CD4-positive, alpha-beta T cell treated with Interleukin-17A for 1 hour (primary cell): ENCODE data around the gene SMIM10L2A.
A peak's percentile ranks its signal among the peaks of the same experiment; 100 is the strongest.
"Not testable (repeated sequence)": the region's sequence is repeated elsewhere in the genome, so short reads cannot be mapped to it uniquely, and the experiment has no call there.

Experiments used
- DNase-seq: peaks from one replicate; pipeline ENCODE4 v3.0.0-alpha.2; 2020

The SMIM10L2A gene

DNA sequence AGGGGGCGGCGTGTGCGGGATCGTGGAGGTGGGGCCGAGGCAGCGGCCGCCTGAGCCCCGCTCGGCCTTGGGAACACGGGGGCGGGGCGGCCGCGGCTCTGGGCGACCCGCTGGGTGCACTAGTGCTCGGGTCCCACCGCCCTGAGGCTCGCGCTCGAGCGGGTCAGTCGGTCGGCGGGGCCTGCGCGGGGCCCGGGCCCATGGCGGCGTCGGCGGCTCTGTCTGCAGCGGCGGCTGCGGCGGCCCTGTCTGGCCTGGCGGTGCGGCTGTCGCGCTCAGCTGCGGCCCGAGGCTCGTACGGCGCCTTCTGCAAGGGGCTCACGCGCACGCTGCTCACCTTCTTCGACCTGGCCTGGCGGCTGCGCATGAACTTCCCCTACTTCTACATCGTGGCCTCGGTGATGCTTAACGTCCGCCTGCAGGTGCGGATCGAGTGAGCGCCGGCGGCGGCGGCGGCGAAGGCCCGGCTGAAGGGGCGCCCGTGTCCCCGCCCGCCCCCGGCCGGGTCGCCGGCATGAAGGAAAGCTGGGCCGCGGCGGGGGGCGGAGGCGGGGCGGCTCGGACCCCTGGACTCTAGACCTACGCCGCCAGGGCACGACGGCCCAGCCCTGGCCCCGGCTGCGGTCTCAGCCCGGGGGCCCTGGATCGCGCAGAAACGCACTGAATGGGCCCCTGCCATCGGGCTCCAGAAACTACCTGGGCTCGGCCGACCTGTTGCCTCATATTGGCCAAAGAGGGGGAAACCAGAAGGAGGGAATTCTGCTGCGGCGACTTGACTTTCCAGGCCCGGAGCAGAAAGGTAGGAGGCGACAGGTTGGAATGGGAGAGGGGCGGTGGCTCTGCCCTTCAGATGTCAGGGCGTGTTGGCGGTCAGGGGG is at the start of gene SMIM10L2A:
SMIM10L2A (plus strand) TSS at position 13 of the 878 bp plus-strand sequence; CDS start at position 201, 188 bp downstream.
- no peak for DNase-seq

GRCh38 chrX:135373357-135373756 is 48.4 kb upstream of the SMIM10L2A start:
- no peak for DNase-seq

DNA sequence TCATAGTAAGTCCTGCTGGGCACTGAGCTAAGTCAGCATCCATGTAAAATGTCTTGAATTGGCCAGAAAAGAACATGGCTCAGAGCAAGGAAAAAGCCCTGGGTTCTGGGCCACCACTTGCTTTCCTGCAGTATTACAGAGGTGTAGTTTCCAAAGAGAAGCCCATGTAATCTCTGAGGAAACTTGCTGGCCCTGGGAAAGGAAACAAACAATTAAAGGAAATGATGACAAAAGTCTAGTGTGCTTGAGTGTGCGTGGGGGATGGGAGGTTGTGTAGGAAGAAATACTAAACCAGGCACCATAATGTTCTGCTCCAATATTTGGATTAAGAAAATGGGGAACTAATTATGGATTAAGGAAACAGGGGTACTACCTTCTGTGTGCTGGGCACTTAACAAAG is 39.5 kb upstream of the SMIM10L2A start:
- no peak for DNase-seq

GRCh38 chrX:135383249-135383648 is 38.5 kb upstream of the SMIM10L2A start:
- DNase-seq: no peak

DNA sequence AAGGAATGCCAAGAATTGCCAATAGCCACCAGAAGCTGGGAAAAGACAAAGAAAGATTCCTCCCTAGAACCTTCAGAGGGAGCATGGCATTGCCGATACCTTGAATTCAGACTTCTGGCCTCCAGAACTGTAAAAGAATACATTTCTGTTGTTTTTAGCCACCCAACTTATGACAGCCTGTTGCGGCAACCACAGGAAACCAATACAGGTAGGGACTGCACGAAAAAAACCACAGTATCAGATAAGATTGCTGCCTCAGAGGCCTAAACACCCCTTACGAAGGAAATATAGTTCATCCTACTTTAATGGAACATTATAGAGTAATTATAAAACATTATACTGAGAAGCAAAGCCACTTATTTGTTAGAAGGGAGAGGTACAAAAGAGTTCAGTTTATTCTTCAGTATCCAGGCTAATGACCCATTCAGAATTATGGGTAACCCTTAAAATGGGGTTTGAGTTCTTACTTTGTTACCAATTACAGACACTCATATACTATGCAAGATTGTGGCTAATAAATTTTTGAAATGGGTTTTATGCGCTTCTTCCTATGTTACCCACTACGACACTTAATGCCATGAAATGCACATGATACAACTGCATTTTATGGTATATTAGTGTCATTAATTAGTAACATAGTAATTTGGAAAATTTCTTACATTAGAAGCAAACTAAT is 37.4 kb upstream of the SMIM10L2A start:
- DNase-seq: peak; percentile 72

GRCh38 chrX:135388841-135389240 is 32.9 kb upstream of the SMIM10L2A start:
- no peak for DNase-seq

GRCh38 chrX:135389243-135389642 is 32.5 kb upstream of the SMIM10L2A start:
- DNase-seq: no peak

DNA sequence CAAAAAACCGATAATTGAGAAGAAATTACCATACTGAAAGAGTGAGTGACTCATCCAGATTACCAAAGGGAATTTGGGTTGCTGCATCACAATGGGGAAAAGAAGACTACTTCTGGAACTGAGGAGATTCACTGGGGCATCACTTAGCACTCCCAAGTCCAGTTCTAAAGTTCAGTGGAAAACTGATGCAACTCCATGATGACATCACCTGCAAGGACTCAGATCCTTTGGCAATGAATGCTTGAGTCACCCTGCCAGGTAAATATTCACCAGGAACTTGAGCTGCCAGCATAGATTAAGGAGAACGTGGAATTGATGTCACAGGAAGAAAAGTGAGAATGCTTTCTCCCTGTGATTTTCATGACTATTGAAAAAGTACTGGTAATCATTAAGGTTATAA is 32.0 kb upstream of the SMIM10L2A start:
- no peak for DNase-seq

- no peak for DNase-seq
Observed at GRCh38 chrX:135391734-135392133, 30.0 kb upstream of the SMIM10L2A start.

- no peak for DNase-seq
Observed at GRCh38 chrX:135393051-135393450, 28.7 kb upstream of the SMIM10L2A start.

DNA sequence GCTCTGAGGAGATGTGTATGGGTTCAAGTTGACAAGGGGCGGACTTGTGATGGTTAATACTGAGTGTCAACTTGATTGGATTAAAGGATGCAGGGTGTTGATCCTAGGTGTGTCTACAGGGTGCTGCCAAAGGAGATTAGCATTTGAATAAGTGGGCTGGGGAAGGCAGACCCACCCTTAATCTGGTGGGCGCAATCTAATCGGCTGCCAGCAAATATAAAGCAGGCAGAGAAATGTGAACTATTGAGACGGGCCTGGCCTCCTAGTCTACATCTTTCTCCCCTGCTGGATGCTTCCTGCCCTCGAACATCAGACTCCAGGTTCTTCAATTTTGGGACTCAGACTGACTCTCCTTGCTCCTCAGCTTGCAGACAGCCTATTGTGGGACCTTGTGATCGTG is 26.7 kb upstream of the SMIM10L2A start:
- no peak for DNase-seq

DNA sequence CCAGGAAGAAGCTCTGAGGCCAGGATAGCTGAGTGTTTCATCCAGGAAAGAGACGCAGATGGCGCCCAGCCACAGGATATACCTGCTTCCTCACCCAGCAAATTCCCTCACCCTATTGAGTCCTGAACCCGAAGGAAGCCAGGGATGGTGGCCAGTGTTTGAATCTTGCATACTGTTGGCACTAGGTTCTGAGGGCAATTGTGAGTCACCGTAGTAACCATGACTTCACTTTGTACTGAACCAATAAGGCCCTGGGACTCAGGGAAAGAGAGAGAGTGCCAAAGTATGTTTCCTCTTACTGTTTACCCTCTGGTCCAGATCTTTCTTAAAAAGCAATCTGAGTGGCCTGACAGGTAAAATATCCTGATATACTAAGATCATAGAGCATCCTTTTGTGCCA is 25.6 kb upstream of the SMIM10L2A start:
- DNase-seq: no peak

GRCh38 chrX:135396566-135396965 is 25.2 kb upstream of the SMIM10L2A start:
- no peak for DNase-seq

DNA sequence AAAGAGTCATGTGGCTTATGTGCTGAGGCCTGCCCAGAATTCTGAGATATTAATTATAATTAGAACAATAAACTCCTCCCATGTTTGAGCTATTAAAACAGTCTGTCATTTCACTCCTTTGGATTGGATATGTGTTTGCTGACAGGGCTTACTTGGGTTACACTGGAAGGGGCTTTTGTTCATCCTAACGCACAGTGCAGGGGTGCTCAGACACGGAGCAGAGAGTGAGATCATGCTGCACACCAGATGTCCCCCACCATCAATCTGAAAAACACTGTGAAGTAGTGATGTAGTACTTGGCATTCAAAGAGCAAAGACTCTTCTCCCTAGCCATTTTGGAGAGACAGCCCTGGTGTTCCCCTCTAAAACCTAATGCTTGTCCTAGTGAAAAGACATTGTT is 24.1 kb upstream of the SMIM10L2A start:
- no peak for DNase-seq

DNA sequence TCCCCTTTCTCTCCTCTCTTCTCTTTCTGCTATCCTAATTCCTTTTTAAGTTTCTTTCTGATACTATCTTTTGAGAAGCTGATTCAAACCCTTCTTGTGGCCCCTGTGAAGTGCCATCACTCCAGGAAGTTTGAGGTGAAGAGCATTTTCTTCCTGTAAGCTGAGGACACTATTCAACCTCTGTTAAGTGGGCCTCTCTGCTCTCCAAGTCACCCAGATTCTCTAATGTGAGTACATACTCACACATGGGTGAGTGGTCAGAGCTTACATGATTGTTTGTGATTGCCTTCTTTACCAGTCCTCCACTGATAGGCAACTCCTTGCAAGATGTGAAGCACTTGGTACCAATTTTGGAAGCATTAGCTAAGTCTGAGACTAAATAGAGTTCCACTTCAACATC is 18.4 kb upstream of the SMIM10L2A start:
- DNase-seq: no peak

DNA sequence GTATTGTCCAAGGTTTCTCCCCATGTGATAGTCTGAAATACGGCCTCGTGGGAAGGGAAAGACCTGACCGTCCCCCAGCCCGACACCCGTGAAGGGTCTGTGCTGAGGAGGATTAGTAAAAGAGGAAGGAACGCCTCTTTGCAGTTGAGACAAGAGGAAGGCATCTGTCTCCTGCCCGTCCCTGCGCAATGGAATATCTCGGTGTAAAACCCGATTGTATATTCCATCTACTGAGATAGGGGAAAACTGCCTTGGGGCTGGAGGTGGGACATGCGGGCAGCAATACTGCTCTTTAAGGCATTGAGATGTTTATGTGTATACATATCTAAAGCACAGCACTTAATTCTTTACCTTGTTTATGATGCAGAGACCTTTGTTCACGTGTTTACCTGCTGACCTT is 15.3 kb upstream of the SMIM10L2A start:
- not testable (repeated sequence) for DNase-seq

DNA sequence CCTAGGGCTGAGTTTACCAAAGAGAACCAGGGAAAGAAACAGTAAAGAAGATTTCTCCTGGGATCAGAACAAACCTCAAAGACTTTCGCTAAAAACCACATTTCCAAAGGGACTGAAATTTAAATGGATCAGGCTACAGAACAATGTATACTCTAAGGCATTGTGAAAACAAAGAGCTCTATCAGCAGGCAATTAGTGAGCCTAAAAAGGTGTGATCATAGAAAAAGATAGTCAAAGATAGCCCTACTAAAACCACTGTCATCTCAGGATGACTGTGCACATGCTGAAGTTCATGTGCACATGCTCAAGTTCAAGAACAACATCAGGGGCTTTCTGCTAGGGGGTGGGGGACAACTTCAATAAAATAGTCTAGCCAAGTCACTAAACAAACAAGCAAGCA is 12.9 kb upstream of the SMIM10L2A start:
- no peak for DNase-seq

DNA sequence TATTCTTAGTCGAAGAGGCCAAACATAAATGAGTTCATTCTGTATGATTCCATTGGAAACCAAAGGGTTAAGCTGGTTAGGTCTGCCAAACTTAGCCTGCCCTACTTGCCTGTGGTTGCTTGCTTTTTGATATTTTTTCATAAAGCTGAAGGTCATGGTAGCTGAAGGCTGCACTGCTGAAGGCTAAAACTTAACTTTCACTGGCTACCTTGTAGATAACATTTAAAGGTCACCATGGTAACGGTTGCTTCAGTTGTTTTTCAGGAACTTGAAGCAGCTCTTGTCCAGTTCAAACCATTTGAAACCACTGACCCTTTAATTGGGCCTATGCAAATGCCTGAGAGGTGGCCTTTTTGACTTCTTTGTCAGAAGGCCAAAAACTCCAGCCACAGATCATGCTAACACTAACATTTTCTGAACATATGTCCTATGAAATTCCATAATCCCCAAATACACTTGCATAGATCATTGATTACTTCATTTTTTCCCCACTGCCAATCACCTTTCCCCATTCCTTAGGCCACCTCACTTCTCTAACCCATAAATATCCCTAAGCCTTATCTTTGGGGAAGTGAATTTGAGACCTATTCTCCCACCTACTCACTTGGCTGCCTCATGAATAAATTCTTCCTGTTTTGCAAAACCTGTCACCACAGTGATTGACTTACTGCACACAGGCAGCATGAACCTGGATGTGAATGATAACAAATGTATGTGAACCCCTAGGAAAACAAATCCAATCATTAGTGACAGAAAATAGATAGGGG is 10.7 kb upstream of the SMIM10L2A start:
- no peak for DNase-seq

DNA sequence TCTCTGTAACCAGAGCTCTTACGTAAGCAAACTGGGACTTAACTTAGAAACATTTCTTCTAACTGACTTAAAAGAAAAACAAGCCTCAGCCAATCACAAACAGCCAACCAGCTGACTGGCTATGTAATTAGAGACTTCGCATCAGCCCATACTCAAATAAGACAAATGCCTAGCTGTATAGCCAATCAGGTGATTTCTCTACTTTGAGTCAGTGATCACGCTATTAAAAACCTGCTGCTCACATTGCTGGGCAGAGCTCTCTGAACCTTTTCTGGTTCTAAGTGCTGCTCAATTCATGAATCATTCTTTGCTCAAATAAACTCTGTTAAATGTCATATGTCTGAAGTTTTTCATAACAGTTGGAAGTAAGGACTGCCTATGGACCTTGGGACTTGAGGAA is 9.9 kb upstream of the SMIM10L2A start:
- DNase-seq: no peak

DNA sequence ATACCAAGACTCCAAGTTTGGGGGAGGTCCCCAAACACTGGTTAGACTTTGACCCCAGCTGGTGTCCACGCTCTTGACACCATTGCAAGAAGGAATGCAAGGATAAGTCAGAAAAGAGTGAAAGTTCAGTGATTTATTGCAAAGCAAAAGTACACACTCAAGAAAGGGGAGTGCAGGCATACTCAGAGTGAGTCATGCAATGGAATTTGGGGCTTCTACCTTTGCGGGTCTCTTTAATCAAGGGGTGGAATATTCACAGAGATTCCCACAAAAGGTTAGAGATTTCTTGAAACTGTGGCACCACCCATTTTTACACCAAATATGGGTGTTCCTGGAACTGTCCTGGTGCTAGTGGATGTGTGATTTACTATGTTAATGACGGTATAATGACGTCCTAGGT is 5.2 kb upstream of the SMIM10L2A start:
- no peak for DNase-seq

- no peak for DNase-seq
Observed at GRCh38 chrX:135420831-135421230, 913 bp upstream of the SMIM10L2A start.

- peak; percentile 91 for DNase-seq
Observed at GRCh38 chrX:135421537-135421931, 210 bp upstream of the SMIM10L2A start.

- not testable (repeated sequence) for DNase-seq
Observed at GRCh38 chrX:135422810-135423168, 1.0 kb downstream of the SMIM10L2A start.
